H1 (cell line): Measurements from ENCODE around the gene ITPR3.

Source experiments
- BCL11A ChIP-seq, 2 experiments: IDR thresholded peaks; one replicate each; pipeline ENCODE4 v1.6.1; 2011; ENCODE audit warnings: low read depth in 2 of 2, low read length in 2 of 2, mild to moderate bottlenecking in 2 of 2
- CHD2 ChIP-seq: IDR thresholded peaks from 2 replicates; pipeline ENCODE4 v1.6.1; 2012; ENCODE audit warnings: low read length, improper control_type of control experiment
- EP300 ChIP-seq, 2 experiments: IDR thresholded peaks; 1 replicate in 1 of 2; 2 replicates in 1 of 2; pipeline ENCODE4 v1.6.1; 2011 to 2012; ENCODE audit warnings: low read depth in 2 of 2, low read length in 2 of 2, mild to moderate bottlenecking in 2 of 2, borderline replicate concordance in 1 of 2, inconsistent platforms in 1 of 2, moderate library complexity in 1 of 2
- GTF2F1 ChIP-seq: IDR thresholded peaks from 2 replicates; pipeline ENCODE4 v1.6.1; 2012; ENCODE audit warnings: low read depth, low read length, improper control_type of control experiment, borderline replicate concordance
- POLR2A ChIP-seq, 2 experiments: IDR thresholded peaks; 1 replicate in 1 of 2; 2 replicates in 1 of 2; pipeline ENCODE4 v1.6.1; 2011; ENCODE audit warnings: low read depth in 2 of 2, low read length in 2 of 2, mild to moderate bottlenecking in 2 of 2; ENCODE audit errors: control extremely low read depth in 1 of 2
- SRF ChIP-seq: IDR thresholded peaks from 2 replicates; pipeline ENCODE4 v1.6.1; 2011; ENCODE audit warnings: mild to moderate bottlenecking, low read depth, low read length, moderate library complexity
- TAF1 ChIP-seq: IDR thresholded peaks from 2 replicates; pipeline ENCODE4 v1.6.1; 2011; ENCODE audit warnings: mild to moderate bottlenecking, low read depth, low read length
- YY1 ChIP-seq: IDR thresholded peaks from 2 replicates; pipeline ENCODE4 v1.6.1; 2011; ENCODE audit warnings: low read depth, mild to moderate bottlenecking, low read length
- ZNF274 ChIP-seq: IDR thresholded peaks from 2 replicates; pipeline ENCODE4 v1.7.0; 2012; ENCODE audit warnings: low read length, borderline replicate concordance; ENCODE audit errors: extremely low read depth
- TF ChIP-seq, protein P1 (sequence below), 3 experiments: IDR thresholded peaks; 1 replicate in 2 of 3; 2 replicates in 1 of 3; pipeline versions ENCODE4 v1.5.1 to v1.6.1; 2011; ENCODE audit warnings: low read length in 3 of 3, mild to moderate bottlenecking in 3 of 3, inconsistent platforms in 2 of 3, low read depth in 1 of 3, moderate library complexity in 1 of 3; ENCODE audit not compliant: insufficient read depth in 1 of 3; ENCODE audit errors: control extremely low read depth in 1 of 3

DNA sequence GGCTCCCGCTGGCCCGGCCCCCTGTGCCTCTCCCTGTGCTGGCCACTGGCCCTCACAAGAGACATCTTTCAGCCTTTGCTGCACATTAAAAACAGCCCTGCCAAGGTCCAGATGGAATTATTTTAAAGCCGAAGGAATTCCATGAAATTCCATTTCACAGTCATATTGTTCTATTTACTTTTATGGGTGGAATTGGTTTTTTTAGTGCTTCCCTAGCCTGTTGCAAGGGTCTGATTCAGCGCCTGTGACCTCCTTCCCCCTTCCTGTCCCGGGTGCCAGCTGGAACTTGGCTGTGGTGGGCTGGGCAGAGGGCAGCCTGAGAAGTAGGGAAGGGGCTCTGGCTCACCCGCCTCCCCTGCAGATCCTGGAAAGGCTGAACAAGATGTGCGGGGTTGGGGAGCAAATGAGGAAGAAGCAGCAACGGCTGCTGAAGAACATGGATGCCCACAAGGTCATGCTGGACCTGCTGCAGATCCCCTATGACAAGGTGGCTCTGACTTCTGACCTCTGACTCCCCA is 56.1 kb downstream of the ITPR3 start:
- TF ChIP-seq, protein P1, sequence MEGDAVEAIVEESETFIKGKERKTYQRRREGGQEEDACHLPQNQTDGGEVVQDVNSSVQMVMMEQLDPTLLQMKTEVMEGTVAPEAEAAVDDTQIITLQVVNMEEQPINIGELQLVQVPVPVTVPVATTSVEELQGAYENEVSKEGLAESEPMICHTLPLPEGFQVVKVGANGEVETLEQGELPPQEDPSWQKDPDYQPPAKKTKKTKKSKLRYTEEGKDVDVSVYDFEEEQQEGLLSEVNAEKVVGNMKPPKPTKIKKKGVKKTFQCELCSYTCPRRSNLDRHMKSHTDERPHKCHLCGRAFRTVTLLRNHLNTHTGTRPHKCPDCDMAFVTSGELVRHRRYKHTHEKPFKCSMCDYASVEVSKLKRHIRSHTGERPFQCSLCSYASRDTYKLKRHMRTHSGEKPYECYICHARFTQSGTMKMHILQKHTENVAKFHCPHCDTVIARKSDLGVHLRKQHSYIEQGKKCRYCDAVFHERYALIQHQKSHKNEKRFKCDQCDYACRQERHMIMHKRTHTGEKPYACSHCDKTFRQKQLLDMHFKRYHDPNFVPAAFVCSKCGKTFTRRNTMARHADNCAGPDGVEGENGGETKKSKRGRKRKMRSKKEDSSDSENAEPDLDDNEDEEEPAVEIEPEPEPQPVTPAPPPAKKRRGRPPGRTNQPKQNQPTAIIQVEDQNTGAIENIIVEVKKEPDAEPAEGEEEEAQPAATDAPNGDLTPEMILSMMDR (IDR thresholded peaks at IDR 0.05; ENCODE audit: control extremely low read depth in 1 of 3, insufficient read depth in 1 of 3, low read depth in 1 of 3, low read length in 3 of 3): no peak
- TF ChIP-seq ZNF274 (no peak), YY1 (no peak), BCL11A (IDR thresholded peaks at IDR 0.05; ENCODE audit: low read depth in 2 of 2, low read length in 2 of 2) (no peak), TAF1 (no peak), SRF (no peak), EP300 (IDR thresholded peaks at IDR 0.05; ENCODE audit: borderline replicate concordance in 1 of 2, low read depth in 2 of 2, low read length in 2 of 2) (no peak), POLR2A (IDR thresholded peaks at IDR 0.05; ENCODE audit: control extremely low read depth in 1 of 2, low read depth in 2 of 2, low read length in 2 of 2) (no peak), GTF2F1 (no peak), CHD2 (no peak)
